Measurements from ENCODE around the gene COL2A1. TPM values are rescaled to one million over a fixed set of nuclear protein-coding genes. Genes with fewer than 3 reads are reported as not detected.
A peak's percentile ranks its signal among the peaks of the same experiment; 100 is the strongest.

Gene COL2A1
- total and polyA plus RNA-seq, 9 of the 15 experiments (the other 6 are each of a cell fraction or from before 2014, with no cell fraction given), result 0.46 TPM; not detected in 8

DNA sequence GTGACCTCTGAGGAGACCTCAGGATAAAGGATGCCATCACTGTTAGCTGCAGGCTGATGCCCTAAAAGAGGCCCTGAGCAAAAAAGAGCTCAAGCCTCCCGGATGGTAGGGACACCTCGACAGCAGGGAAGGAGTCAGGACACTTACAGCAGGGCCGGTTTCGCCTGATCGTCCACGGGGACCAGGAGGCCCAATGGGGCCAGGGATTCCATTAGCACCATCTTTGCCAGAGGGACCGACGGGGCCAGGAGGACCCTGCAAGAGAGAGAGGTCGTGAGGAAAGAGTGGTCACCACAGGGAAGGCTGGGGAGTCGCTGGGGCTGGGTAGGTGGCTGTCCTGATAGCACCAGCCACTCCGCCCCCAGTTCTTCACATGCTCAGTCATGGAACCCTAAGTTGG is 28.5 kb downstream of the COL2A1 start:
- no peak for FAIRE-seq
- intact Hi-C loops (cut with micrococcal nuclease) (no loop called here), in situ Hi-C loops (cut with MboI) (no loop called here)

DNA sequence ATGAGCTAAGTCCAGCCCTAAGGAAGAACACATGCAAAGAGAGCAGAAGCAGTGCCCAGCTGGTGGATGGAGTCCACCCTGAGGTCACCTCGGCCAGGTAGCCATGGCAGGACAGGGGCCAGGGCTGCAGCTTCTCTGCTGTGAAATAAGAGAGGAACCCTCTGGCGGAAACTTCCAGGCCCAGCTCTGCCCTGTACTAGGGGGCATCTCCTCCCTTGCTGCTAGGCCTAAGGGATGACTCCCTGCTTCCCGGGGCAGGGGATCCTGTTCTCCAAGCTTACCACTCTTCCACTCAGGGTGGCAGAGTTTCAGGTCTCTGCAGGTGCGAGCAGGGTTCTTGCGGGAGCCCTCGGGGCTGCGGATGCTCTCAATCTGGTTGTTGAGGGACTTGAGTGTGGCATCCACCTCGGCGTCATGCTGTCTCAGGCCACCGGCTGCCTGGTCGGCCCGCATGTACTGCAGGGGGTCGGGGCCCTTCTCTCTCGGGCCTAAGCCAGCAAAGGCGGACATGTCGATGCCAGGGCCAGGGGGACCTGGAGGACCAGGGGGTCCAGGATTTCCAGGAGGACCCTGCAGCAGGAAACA is 29.1 kb downstream of the COL2A1 start:
- intact Hi-C loops (cut with micrococcal nuclease) (no loop called here), in situ Hi-C loops (cut with MboI) (no loop called here)
- no peak overlapping the region for H3K4me2 ChIP-seq (ENCODE audit: insufficient read depth, low read length)
- H4K20me1 ChIP-seq (replicated peaks; ENCODE audit: control insufficient read depth, insufficient read depth, low read length), result peaks cover 7% of the 10 kb centered on the region; the same call in 1 of the 2 replicates
- no peak overlapping the region for H3K4me3 ChIP-seq
- CTCF ChIA-PET (ENCODE audit: low intra/inter-chr PET ratio), result no interaction called here
- H3K36me3 ChIP-seq (ENCODE audit: control insufficient read depth, insufficient read depth, low read length), result no peaks in the 10 kb centered on the region
- 14% methylated on average over 16 of the region's 16 CpGs for WGBS (ENCODE audit: insufficient coverage, low coverage, missing lambda C conversion rate)
- FAIRE-seq (no peak), DNase-seq (ENCODE audit: extremely low read depth in 1 of 4, low spot score in 3 of 4) (no peak), ATAC-seq (no peak)
- H2AFZ ChIP-seq (ENCODE audit: low read depth, low read length), result no peak overlapping the region
- peaks cover 0 to 4% of the 10 kb centered on the region in 2 experiments; a peak in 2 of 5 replicates for H3K4me1 ChIP-seq (replicated peaks in 1 of 2; ENCODE audit: control insufficient read depth in 2 of 2, insufficient read depth in 2 of 2, low read length in 2 of 2)
- no peaks in the 10 kb centered on the region; the same call in 1 of the 2 replicates for H3K9me3 ChIP-seq (replicated peaks; ENCODE audit: control insufficient read depth, insufficient read depth, low read depth, low read length)
- H3K27ac ChIP-seq (ENCODE audit: extremely low read depth, low read depth, low read length), result no peak overlapping the region
- no peaks in the 10 kb centered on the region for H3K79me2 ChIP-seq (ENCODE audit: control insufficient read depth, insufficient read depth, low read length)
- peaks cover 38 to 82% of the 10 kb centered on the region in 2 experiments for H3K27me3 ChIP-seq (ENCODE audit: control insufficient read depth in 2 of 2, insufficient read depth in 2 of 2, low read length in 2 of 2)
- H3K9me1 ChIP-seq (ENCODE audit: control insufficient read depth, insufficient read depth, low read length), result no peaks in the 10 kb centered on the region
- BruUV-seq (replicated peaks), result no TSS peak
- 0 out of 4 replicates have a peak overlapping the region, but pooled peaks of 1 of the 2 experiments have one; percentile 7 for H3K9ac ChIP-seq (ENCODE audit: insufficient read depth in 1 of 2, low read depth in 2 of 2, low read length in 2 of 2)
- POLR2A ChIA-PET, result no interaction called here
- no peak for TF ChIP-seq MEF2A (IDR thresholded peaks at IDR 0.05; ENCODE audit: control insufficient read depth, low read depth, low read length)
- TF ChIP-seq, protein P1, sequence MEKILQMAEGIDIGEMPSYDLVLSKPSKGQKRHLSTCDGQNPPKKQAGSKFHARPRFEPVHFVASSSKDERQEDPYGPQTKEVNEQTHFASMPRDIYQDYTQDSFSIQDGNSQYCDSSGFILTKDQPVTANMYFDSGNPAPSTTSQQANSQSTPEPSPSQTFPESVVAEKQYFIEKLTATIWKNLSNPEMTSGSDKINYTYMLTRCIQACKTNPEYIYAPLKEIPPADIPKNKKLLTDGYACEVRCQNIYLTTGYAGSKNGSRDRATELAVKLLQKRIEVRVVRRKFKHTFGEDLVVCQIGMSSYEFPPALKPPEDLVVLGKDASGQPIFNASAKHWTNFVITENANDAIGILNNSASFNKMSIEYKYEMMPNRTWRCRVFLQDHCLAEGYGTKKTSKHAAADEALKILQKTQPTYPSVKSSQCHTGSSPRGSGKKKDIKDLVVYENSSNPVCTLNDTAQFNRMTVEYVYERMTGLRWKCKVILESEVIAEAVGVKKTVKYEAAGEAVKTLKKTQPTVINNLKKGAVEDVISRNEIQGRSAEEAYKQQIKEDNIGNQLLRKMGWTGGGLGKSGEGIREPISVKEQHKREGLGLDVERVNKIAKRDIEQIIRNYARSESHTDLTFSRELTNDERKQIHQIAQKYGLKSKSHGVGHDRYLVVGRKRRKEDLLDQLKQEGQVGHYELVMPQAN (IDR thresholded peaks at IDR 0.05; ENCODE audit: borderline replicate concordance), result no peak
- TF ChIP-seq ZBTB17 (CRISPR knock-in tag; IDR thresholded peaks at IDR 0.05), result no peak
- TF ChIP-seq, protein P2, sequence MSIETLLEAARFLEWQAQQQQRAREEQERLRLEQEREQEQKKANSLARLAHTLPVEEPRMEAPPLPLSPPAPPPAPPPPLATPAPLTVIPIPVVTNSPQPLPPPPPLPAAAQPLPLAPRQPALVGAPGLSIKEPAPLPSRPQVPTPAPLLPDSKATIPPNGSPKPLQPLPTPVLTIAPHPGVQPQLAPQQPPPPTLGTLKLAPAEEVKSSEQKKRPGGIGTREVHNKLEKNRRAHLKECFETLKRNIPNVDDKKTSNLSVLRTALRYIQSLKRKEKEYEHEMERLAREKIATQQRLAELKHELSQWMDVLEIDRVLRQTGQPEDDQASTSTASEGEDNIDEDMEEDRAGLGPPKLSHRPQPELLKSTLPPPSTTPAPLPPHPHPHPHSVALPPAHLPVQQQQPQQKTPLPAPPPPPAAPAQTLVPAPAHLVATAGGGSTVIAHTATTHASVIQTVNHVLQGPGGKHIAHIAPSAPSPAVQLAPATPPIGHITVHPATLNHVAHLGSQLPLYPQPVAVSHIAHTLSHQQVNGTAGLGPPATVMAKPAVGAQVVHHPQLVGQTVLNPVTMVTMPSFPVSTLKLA (conservative IDR thresholded peaks at IDR 0.05), result no peak
- no peak for TF ChIP-seq NONO (IDR thresholded peaks at IDR 0.05; ENCODE audit: low read depth in 2 of 2, low read length in 1 of 2)
- TF ChIP-seq, protein P3, sequence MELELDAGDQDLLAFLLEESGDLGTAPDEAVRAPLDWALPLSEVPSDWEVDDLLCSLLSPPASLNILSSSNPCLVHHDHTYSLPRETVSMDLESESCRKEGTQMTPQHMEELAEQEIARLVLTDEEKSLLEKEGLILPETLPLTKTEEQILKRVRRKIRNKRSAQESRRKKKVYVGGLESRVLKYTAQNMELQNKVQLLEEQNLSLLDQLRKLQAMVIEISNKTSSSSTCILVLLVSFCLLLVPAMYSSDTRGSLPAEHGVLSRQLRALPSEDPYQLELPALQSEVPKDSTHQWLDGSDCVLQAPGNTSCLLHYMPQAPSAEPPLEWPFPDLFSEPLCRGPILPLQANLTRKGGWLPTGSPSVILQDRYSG (tag; conservative IDR thresholded peaks at IDR 0.05; ENCODE audit: low read depth), result no peak

More for the DNA sequence above, 28.5 kb downstream of the COL2A1 start:
- Histone ChIP-seq H3K36me3 (ENCODE audit: control insufficient read depth, insufficient read depth, low read length) (no peaks in the 10 kb centered on the region), H3K4me1 (replicated peaks in 1 of 2; ENCODE audit: control insufficient read depth in 2 of 2, insufficient read depth in 2 of 2, low read length in 2 of 2) (peaks cover 0 to 5% of the 10 kb centered on the region in 2 experiments; a peak in 2 of 5 replicates), H2AFZ (ENCODE audit: low read depth, low read length) (no peak overlapping the region), H3K4me2 (ENCODE audit: insufficient read depth, low read length) (no peak overlapping the region), H3K9me1 (ENCODE audit: control insufficient read depth, insufficient read depth, low read length) (no peaks in the 10 kb centered on the region), H3K9ac (ENCODE audit: insufficient read depth in 1 of 2, low read depth in 2 of 2, low read length in 2 of 2) (peak overlapping the region in 1 of 2 experiments; percentile 17; a peak in 1 of 4 replicates), H3K9me3 (replicated peaks; ENCODE audit: control insufficient read depth, insufficient read depth, low read depth, low read length) (no peaks in the 10 kb centered on the region; the same call in 1 of the 2 replicates), H3K79me2 (ENCODE audit: control insufficient read depth, insufficient read depth, low read length) (no peaks in the 10 kb centered on the region), H3K4me3 (no peak overlapping the region), H4K20me1 (replicated peaks; ENCODE audit: control insufficient read depth, insufficient read depth, low read length) (peaks cover 7% of the 10 kb centered on the region; the same call in 1 of the 2 replicates), H3K27ac (ENCODE audit: extremely low read depth, low read depth, low read length) (no peak overlapping the region), H3K27me3 (ENCODE audit: control insufficient read depth in 2 of 2, insufficient read depth in 2 of 2, low read length in 2 of 2) (peaks cover 41 to 89% of the 10 kb centered on the region in 2 experiments)
- no peak for ATAC-seq
- 3% methylated on average over 11 of the region's 11 CpGs for WGBS (ENCODE audit: insufficient coverage, low coverage, missing lambda C conversion rate)
- no TSS peak for BruUV-seq (replicated peaks)
- no peak for DNase-seq (ENCODE audit: extremely low read depth in 1 of 4, low spot score in 3 of 4)
- TF ChIP-seq EGR1 (conservative IDR thresholded peaks at IDR 0.05), result peak; percentile 29; the same call in 1 of the 2 replicates
- TF ChIP-seq PTTG1 (tag; IDR thresholded peaks at IDR 0.05; ENCODE audit: low read depth), result no peak
- POLR2A ChIA-PET, result interaction anchor here (0.7 kb wide), 1 partner anchor 123 kb away, joined by 3 read pairs; no protein-coding TSS in a partner anchor
- CTCF ChIA-PET (ENCODE audit: low intra/inter-chr PET ratio), result no interaction called here
